ENCODE data around the gene PI16. TPM values are rescaled to one million over a fixed set of nuclear protein-coding genes. Genes with fewer than 3 reads are reported as not detected.

The PI16 gene
- total RNA-seq, 1 donor = 1.8 TPM

- Histone ChIP-seq H4K20me1 (ENCODE audit: insufficient read depth, low read length) (no peaks in the 10 kb centered on the region), H3K36me3 (ENCODE audit: insufficient read depth, low read length) (no peaks in the 10 kb centered on the region), H3K4me3 (ENCODE audit: insufficient read depth, low read length) (no peak overlapping the region), H3K27ac (ENCODE audit: low read depth, low read length) (no peak overlapping the region), H3K79me2 (ENCODE audit: insufficient read depth, low read length) (no peaks in the 10 kb centered on the region), H3K4me2 (ENCODE audit: insufficient read depth, low read length) (no peak overlapping the region), H3K9me3 (ENCODE audit: low read depth, low read length) (no peaks in the 10 kb centered on the region), H3K4me1 (ENCODE audit: insufficient read depth, low read length) (peaks cover 26% of the 10 kb centered on the region), H3K27me3 (ENCODE audit: insufficient read depth, low read length) (no peaks in the 10 kb centered on the region), H2AFZ (ENCODE audit: low read length) (no peak overlapping the region)
- no peak for TF ChIP-seq CTCF (IDR thresholded peaks at IDR 0.05; ENCODE audit: extremely low read depth, low read depth, low read length)
- no peak for DNase-seq (ENCODE audit: insufficient read length, low spot score, missing footprints)
These were observed 21.0 kb upstream of the PI16 start for GRCh38 chr6:36933519-36933918.

- Histone ChIP-seq H4K20me1 (ENCODE audit: insufficient read depth, low read length) (no peaks in the 10 kb centered on the region), H3K79me2 (ENCODE audit: insufficient read depth, low read length) (no peaks in the 10 kb centered on the region), H3K27ac (ENCODE audit: low read depth, low read length) (no peak overlapping the region), H3K4me3 (ENCODE audit: insufficient read depth, low read length) (no peak overlapping the region), H3K9me3 (ENCODE audit: low read depth, low read length) (no peaks in the 10 kb centered on the region), H3K27me3 (ENCODE audit: insufficient read depth, low read length) (no peaks in the 10 kb centered on the region), H2AFZ (ENCODE audit: low read length) (no peak overlapping the region), H3K4me1 (ENCODE audit: insufficient read depth, low read length) (peaks cover 22% of the 10 kb centered on the region), H3K4me2 (ENCODE audit: insufficient read depth, low read length) (no peak overlapping the region), H3K36me3 (ENCODE audit: insufficient read depth, low read length) (no peaks in the 10 kb centered on the region)
- no peak for TF ChIP-seq CTCF (IDR thresholded peaks at IDR 0.05; ENCODE audit: extremely low read depth, low read depth, low read length)
- DNase-seq (ENCODE audit: insufficient read length, low spot score, missing footprints) = no peak
These were observed 19.6 kb upstream of the PI16 start for GRCh38 chr6:36934901-36935300.

- Histone ChIP-seq H3K27ac (ENCODE audit: low read depth, low read length) (no peak overlapping the region), H3K79me2 (ENCODE audit: insufficient read depth, low read length) (no peaks in the 10 kb centered on the region), H3K36me3 (ENCODE audit: insufficient read depth, low read length) (no peaks in the 10 kb centered on the region), H3K4me2 (ENCODE audit: insufficient read depth, low read length) (no peak overlapping the region), H2AFZ (ENCODE audit: low read length) (no peak overlapping the region), H3K4me3 (ENCODE audit: insufficient read depth, low read length) (no peak overlapping the region), H3K27me3 (ENCODE audit: insufficient read depth, low read length) (no peaks in the 10 kb centered on the region), H3K9me3 (ENCODE audit: low read depth, low read length) (no peaks in the 10 kb centered on the region), H3K4me1 (ENCODE audit: insufficient read depth, low read length) (peaks cover 21% of the 10 kb centered on the region), H4K20me1 (ENCODE audit: insufficient read depth, low read length) (no peaks in the 10 kb centered on the region)
- no peak for TF ChIP-seq CTCF (IDR thresholded peaks at IDR 0.05; ENCODE audit: extremely low read depth, low read depth, low read length)
- no peak for DNase-seq (ENCODE audit: insufficient read length, low spot score, missing footprints)
These were observed 17.7 kb upstream of the PI16 start for GRCh38 chr6:36936824-36937223.

- Histone ChIP-seq H3K4me1 (ENCODE audit: insufficient read depth, low read length) (peaks cover 20% of the 10 kb centered on the region), H3K27ac (ENCODE audit: low read depth, low read length) (peak overlapping the region; percentile 65), H3K27me3 (ENCODE audit: insufficient read depth, low read length) (no peaks in the 10 kb centered on the region), H4K20me1 (ENCODE audit: insufficient read depth, low read length) (no peaks in the 10 kb centered on the region), H2AFZ (ENCODE audit: low read length) (no peak overlapping the region), H3K36me3 (ENCODE audit: insufficient read depth, low read length) (no peaks in the 10 kb centered on the region), H3K9me3 (ENCODE audit: low read depth, low read length) (no peaks in the 10 kb centered on the region), H3K4me2 (ENCODE audit: insufficient read depth, low read length) (no peak overlapping the region), H3K4me3 (ENCODE audit: insufficient read depth, low read length) (no peak overlapping the region), H3K79me2 (ENCODE audit: insufficient read depth, low read length) (no peaks in the 10 kb centered on the region)
- DNase-seq (ENCODE audit: insufficient read length, low spot score, missing footprints) = no peak
- TF ChIP-seq CTCF (IDR thresholded peaks at IDR 0.05; ENCODE audit: extremely low read depth, low read depth, low read length) = no peak
These were observed 16.6 kb upstream of the PI16 start for GRCh38 chr6:36937896-36938295.

All from osteoblast (primary cell).